H1 (cell line): ENCODE measurements around the gene AUH. TPM values are rescaled to one million over a fixed set of nuclear protein-coding genes. Genes with fewer than 3 reads are reported as not detected.

Experiments used
- CTCF ChIA-PET: fragments of 300-600 bp; sonication (Branson Sonifier 250); formaldehyde crosslinking; loops from one replicate; lab custom pipeline; 2021; ENCODE audit not compliant: partially characterized antibody; lab: Charles Lee
- POLR2A ChIA-PET: fragments of 300-600 bp; sonication (Branson Sonifier 250); formaldehyde crosslinking; loops from one replicate; lab custom pipeline; 2021; ENCODE audit warnings: inconsistent platforms; ENCODE audit not compliant: partially characterized antibody; lab: Charles Lee
- DNase-seq, 2 experiments: peaks; one replicate each; pipeline versions ENCODE4 v3.0.0 to v3.0.0-alpha.2; 2010 to 2022; ENCODE audit warnings: low spot score in 2 of 2, low read depth in 1 of 2, mixed read lengths in 1 of 2
- FAIRE-seq: peaks from 2 replicates; lab custom pipeline; 2011; peaks lifted over from hg19 to GRCh38; lab: Jason Lieb, UNC
- H2AFZ ChIP-seq: 2 replicates; pipeline ENCODE4 v1.8.1; 2012; ENCODE audit warnings: low read length, inconsistent platforms
- H2AK5ac ChIP-seq: 2 replicates; pipeline ENCODE4 v1.6.1; 2013; ENCODE audit warnings: low read depth, low read length
- H2BK120ac ChIP-seq: replicated peaks from 2 replicates; pipeline ENCODE3; 2013; ENCODE audit warnings: low read depth, low read length, inconsistent platforms
- H2BK12ac ChIP-seq: 2 replicates; pipeline ENCODE4 v1.6.1; 2013; ENCODE audit warnings: low read depth, low read length
- H2BK15ac ChIP-seq: 2 replicates; pipeline ENCODE4 v1.6.1; 2013; ENCODE audit warnings: low read length
- H2BK20ac ChIP-seq: 2 replicates; pipeline ENCODE4 v1.6.1; 2013; ENCODE audit warnings: low read length
- H2BK5ac ChIP-seq: 2 replicates; pipeline ENCODE4 v1.6.1; 2013; ENCODE audit warnings: low read depth, low read length
- H3K14ac ChIP-seq: 2 replicates; pipeline ENCODE4 v1.6.1; 2013; ENCODE audit warnings: inconsistent platforms; ENCODE audit not compliant: insufficient read length
- H3K18ac ChIP-seq: 2 replicates; pipeline ENCODE4 v1.6.1; 2013; ENCODE audit warnings: low read length; ENCODE audit errors: extremely low read depth
- H3K23ac ChIP-seq: 2 replicates; pipeline ENCODE4 v1.6.1; 2013; ENCODE audit warnings: inconsistent platforms; ENCODE audit not compliant: insufficient read length
- H3K23me2 ChIP-seq: 2 replicates; pipeline ENCODE4 v1.6.1; 2013; ENCODE audit warnings: low read depth, low read length
- H3K27ac ChIP-seq: 2 replicates; pipeline ENCODE4 v1.6.1; 2011; ENCODE audit warnings: low read depth, low read length, inconsistent platforms
- H3K27me3 ChIP-seq, 4 experiments: replicated peaks in 1 of 4; 1 replicate in 1 of 4; 2 replicates in 3 of 4; pipeline versions ENCODE4 v1.6.1 to v1.8.1; 2011 to 2013; ENCODE audit warnings: low read length in 3 of 4, mild to moderate bottlenecking in 3 of 4, inconsistent platforms in 2 of 4, mixed read lengths in 2 of 4, moderate library complexity in 1 of 4; ENCODE audit not compliant: control insufficient read depth in 3 of 4, insufficient read depth in 3 of 4; ENCODE audit errors: extremely low read depth in 1 of 4
- H3K36me3 ChIP-seq, 4 experiments: 2 replicates each; pipeline versions ENCODE4 v1.6.1 to v1.8.1; 2011 to 2013; ENCODE audit warnings: mild to moderate bottlenecking in 4 of 4, low read length in 3 of 4, moderate library complexity in 2 of 4, control low read depth in 1 of 4, inconsistent platforms in 1 of 4; ENCODE audit not compliant: insufficient read depth in 4 of 4, control insufficient read depth in 2 of 4
- H3K4ac ChIP-seq: replicated peaks from 2 replicates; pipeline ENCODE3; 2013; ENCODE audit warnings: low read length, low read depth, mixed read lengths, inconsistent platforms; ENCODE audit not compliant: insufficient read length
- H3K4me1 ChIP-seq, 4 experiments: replicated peaks in 1 of 4; 1 replicate in 1 of 4; 2 replicates in 3 of 4; pipeline versions ENCODE4 v1.6.1 to v1.8.1; 2011 to 2013; ENCODE audit warnings: low read length in 3 of 4, inconsistent platforms in 2 of 4, mixed read lengths in 1 of 4; ENCODE audit not compliant: insufficient read depth in 4 of 4, control insufficient read depth in 3 of 4
- H3K4me2 ChIP-seq, 2 experiments: 2 replicates each; pipeline versions ENCODE4 v1.6.1 to v1.8.1; 2011 to 2013; ENCODE audit warnings: low read depth in 2 of 2, low read length in 2 of 2, control low read depth in 1 of 2, inconsistent platforms in 1 of 2, mild to moderate bottlenecking in 1 of 2; ENCODE audit not compliant: insufficient read depth in 1 of 2
- H3K4me3 ChIP-seq, 4 experiments: fragments of 200-600, 300-600 bp in 1 of 4; sonication (generic), shearing (Covaris generic), sonication (Bioruptor Twin) in 1 of 4; 2 replicates each; pipeline versions ENCODE4 v1.5.1 to v1.8.1; 2011 to 2016; ENCODE audit warnings: low read length in 4 of 4, low read depth in 3 of 4, control low read depth in 2 of 4, inconsistent platforms in 2 of 4, mild to moderate bottlenecking in 2 of 4, mixed read lengths in 1 of 4, moderate library complexity in 1 of 4; ENCODE audit not compliant: insufficient read depth in 2 of 4; ENCODE audit errors: extremely low read depth in 1 of 4
- H3K56ac ChIP-seq: replicated peaks from 2 replicates; pipeline ENCODE3; 2013; ENCODE audit warnings: low read depth, mild to moderate bottlenecking, mixed read lengths, low read length, inconsistent platforms; ENCODE audit not compliant: insufficient read length
- H3K79me1 ChIP-seq: 2 replicates; pipeline ENCODE4 v1.6.1; 2013; ENCODE audit warnings: low read depth, low read length, control low read depth
- H3K79me2 ChIP-seq, 2 experiments: 2 replicates each; pipeline versions ENCODE4 v1.6.1 to v1.8.1; 2012 to 2013; ENCODE audit warnings: low read length in 2 of 2, mild to moderate bottlenecking in 2 of 2, inconsistent platforms in 1 of 2; ENCODE audit not compliant: insufficient read depth in 2 of 2, control insufficient read depth in 1 of 2
- H3K9ac ChIP-seq, 4 experiments: replicated peaks in 1 of 4; 1 replicate in 1 of 4; 2 replicates in 3 of 4; pipeline versions ENCODE4 v1.6.1 to v1.8.1; 2011 to 2013; ENCODE audit warnings: low read depth in 3 of 4, low read length in 3 of 4, control low read depth in 2 of 4, mild to moderate bottlenecking in 2 of 4, moderate library complexity in 2 of 4, inconsistent platforms in 1 of 4; ENCODE audit errors: extremely low read depth in 1 of 4
- H3K9me3 ChIP-seq, 2 experiments: 2 replicates each; pipeline versions ENCODE4 v1.6.1 to v1.8.1; 2012 to 2013; ENCODE audit warnings: mild to moderate bottlenecking in 2 of 2, moderate library complexity in 2 of 2, control low read depth in 1 of 2, inconsistent platforms in 1 of 2, low read depth in 1 of 2, low read length in 1 of 2, mixed read lengths in 1 of 2; ENCODE audit not compliant: insufficient read depth in 2 of 2
- H4K20me1 ChIP-seq, 2 experiments: replicated peaks in 1 of 2; 2 replicates each; pipeline versions ENCODE3 to v1.8.1; 2011 to 2013; ENCODE audit warnings: inconsistent platforms in 2 of 2, low read length in 2 of 2, mild to moderate bottlenecking in 1 of 2; ENCODE audit not compliant: insufficient read depth in 2 of 2, control insufficient read depth in 1 of 2
- H4K5ac ChIP-seq: 2 replicates; pipeline ENCODE4 v1.6.1; 2013; ENCODE audit warnings: low read length, low read depth, mixed read lengths, inconsistent platforms; ENCODE audit not compliant: insufficient read length
- H4K8ac ChIP-seq: 2 replicates; pipeline ENCODE4 v1.8.0; 2013; ENCODE audit warnings: mild to moderate bottlenecking, moderate library complexity, low read length, inconsistent platforms; ENCODE audit not compliant: insufficient read depth; ENCODE audit errors: extremely low read depth
- H4K91ac ChIP-seq: replicated peaks from 2 replicates; pipeline ENCODE3; 2013; ENCODE audit warnings: low read length, mixed read lengths, inconsistent platforms; ENCODE audit not compliant: insufficient read length
- BRCA1 ChIP-seq: IDR thresholded peaks from 2 replicates; pipeline ENCODE4 v1.6.1; 2012; ENCODE audit warnings: low read depth, low read length, improper control_type of control experiment
- GABPA ChIP-seq: IDR thresholded peaks from 2 replicates; pipeline ENCODE4 v1.6.1; 2011; ENCODE audit warnings: mild to moderate bottlenecking, low read length, moderate library complexity, borderline replicate concordance; ENCODE audit not compliant: insufficient read depth
- KDM1A ChIP-seq: fragments of 200-600, 300-600 bp; sonication (generic); IDR thresholded peaks from 2 replicates; pipeline ENCODE4 v1.7.1; 2016; ENCODE audit warnings: mild to moderate bottlenecking, low read length, borderline replicate concordance
- KDM5A ChIP-seq: fragments of 200-600 bp; IDR thresholded peaks from 2 replicates; pipeline ENCODE4 v1.7.1; 2012; ENCODE audit warnings: mild to moderate bottlenecking, low read length, inconsistent platforms, mixed read lengths
- PHF8 ChIP-seq: fragments of 200-600 bp; sonication (generic); conservative IDR thresholded peaks from 2 replicates; pipeline ENCODE4 v1.7.1; 2012; ENCODE audit warnings: low read depth, mild to moderate bottlenecking, inconsistent platforms, low read length, moderate library complexity
- SIRT6 ChIP-seq: IDR thresholded peaks from one replicate; pipeline ENCODE4 v1.7.1; 2012; ENCODE audit warnings: low read length, inconsistent platforms
- TCF12 ChIP-seq: IDR thresholded peaks from 2 replicates; pipeline ENCODE4 v1.6.1; 2011; ENCODE audit warnings: low read depth, mild to moderate bottlenecking, low read length
- TEAD4 ChIP-seq: IDR thresholded peaks from 2 replicates; pipeline ENCODE4 v1.6.1; 2012; ENCODE audit warnings: low read depth, low read length, inconsistent platforms, mixed read lengths
- WGBS, 2 experiments: shearing (Covaris generic) in 1 of 2; methylation state at CpG; one replicate each; pipeline versions ENCODE4 v1.1.6 to v1.1.7; 2013 to 2015; ENCODE audit warnings: low lambda C conversion rate in 2 of 2, mixed read lengths in 2 of 2, inconsistent platforms in 1 of 2, low coverage in 1 of 2, missing lambda C conversion rate in 1 of 2; ENCODE audit not compliant: insufficient replicate concordance in 2 of 2, insufficient coverage in 1 of 2, insufficient read length in 1 of 2; ENCODE audit errors: extremely low coverage in 1 of 2, missing lambda C conversion rate in 1 of 2; 5-methylcytosine and 5-hydroxymethylcytosine counted together
- polyA plus RNA-seq, 7 experiments: library from polyadenylated mRNA; depleted of rRNA in 3 of 7; stranded (reverse) in 5 of 7; unstranded in 2 of 7; fragments of >200 nt in 5 of 7; fragments of 200-250 nt in 2 of 7; gene quantifications; 1 replicate in 5 of 7; 2 replicates in 1 of 7; 4 replicates in 1 of 7; pipeline versions ENCODE4 v1.2.1 to v1.2.3, GENCODE V29; 2011 to 2013; ENCODE audit warnings: missing spikeins in 2 of 7, mixed read lengths in 2 of 7
- total RNA-seq: library from RNA; stranded (reverse); fragmentation: NEBNext Ultra II Directional; extraction: Animal tissue kit (Norgen Biotek cat#: 25700); gene quantifications from 2 replicates; pipeline ENCODE4 v1.2.1, GENCODE V29; 2021

The AUH gene
- total and polyA plus RNA-seq, 2 of the 8 experiments (the other 6 are each of a cell fraction or from before 2014, with no cell fraction given): 5.8 to 21.9 TPM

DNA sequence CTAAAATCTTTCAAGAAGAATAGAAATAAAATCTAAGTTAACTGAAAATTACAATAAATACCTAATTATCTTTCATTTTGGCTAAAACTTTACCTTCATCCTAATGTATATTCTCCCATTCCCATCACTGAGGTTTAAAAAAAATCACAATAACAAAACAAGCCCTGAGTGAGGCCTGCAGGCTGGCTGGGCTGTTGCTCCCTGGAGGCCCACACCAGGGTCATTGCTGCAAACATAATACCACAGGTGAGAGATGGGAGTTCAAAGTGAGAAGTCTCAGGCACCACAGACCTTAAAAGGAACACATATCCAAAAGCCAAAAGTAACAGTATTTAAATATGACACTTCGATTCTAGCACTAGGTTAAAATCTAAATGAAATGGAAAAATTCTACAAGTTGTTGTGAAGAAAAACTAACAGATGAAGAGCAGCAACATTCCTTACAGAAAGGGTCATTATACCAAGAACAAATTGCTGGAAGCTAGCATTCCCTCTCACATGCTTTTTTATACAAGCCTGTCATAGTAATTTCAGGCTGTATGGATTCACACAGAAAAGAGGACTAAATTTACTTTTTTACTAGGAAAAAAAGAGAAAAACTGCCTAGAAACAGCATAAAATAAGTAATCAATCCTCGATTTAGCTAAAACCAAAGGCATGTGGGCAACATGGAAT lies 57.8 kb downstream of the AUH start:
- Histone ChIP-seq H3K14ac (no peak overlapping the region), H2BK120ac (no peak overlapping the region), H3K4me3 (no peak overlapping the region), H3K4ac (no peak overlapping the region), H3K36me3 (no peaks in the 10 kb centered on the region), H2BK20ac (no peak overlapping the region), H3K79me1 (peaks cover 6% of the 10 kb centered on the region; the same call in 1 of the 2 replicates), H3K4me1 (peaks cover 0 to 4% (median 1%) of the 10 kb centered on the region in 4 experiments; a peak in 1 of 7 replicates), H3K4me2 (no peak overlapping the region), H2BK12ac (no peak overlapping the region), H2AK5ac (no peak overlapping the region)
- FAIRE-seq (no peak), DNase-seq (no peak)
- TF ChIP-seq SIRT6 (no peak), PHF8 (no peak), TCF12 (no peak), GABPA (no peak), KDM1A (no peak), TEAD4 (no peak), BRCA1 (no peak), KDM5A (no peak)
- TF ChIP-seq, all 59 proteins: peak for 0
- Histone ChIP-seq H3K18ac (no peak overlapping the region), H3K79me2 (peaks cover 0 to 3% of the 10 kb centered on the region in 2 experiments; a peak in 1 of 4 replicates), H4K5ac (no peak overlapping the region), H3K9ac (no peak overlapping the region), H2BK5ac (no peak overlapping the region), H4K8ac (no peak overlapping the region), H2BK15ac (no peak overlapping the region), H3K56ac (no peak overlapping the region), H3K27ac (no peak overlapping the region), H3K23ac (no peak overlapping the region), H4K91ac (no peak overlapping the region), H4K20me1 (peaks cover 0 to 3% of the 10 kb centered on the region in 2 experiments), H3K27me3 (no peaks in the 10 kb centered on the region), H3K9me3 (no peaks in the 10 kb centered on the region), H2AFZ (no peak overlapping the region), H3K23me2 (no peaks in the 10 kb centered on the region)
- POLR2A ChIA-PET: no interaction called here
- WGBS, 2 experiments: 91% methylated on average over 2 of the region's 2 CpGs; no CpG with 5 or more reads in 1 of the 2 experiments
- CTCF ChIA-PET: interaction anchor here (0.5 kb wide), 1 partner anchor 299 kb away, joined by 3 read pairs; no protein-coding TSS in a partner anchor
